Chondrocyte (in vitro differentiated cells): ENCODE data around the gene PODXL. TPM values are rescaled to one million over a fixed set of nuclear protein-coding genes. Genes with fewer than 3 reads are reported as not detected.
"Not testable (repeated sequence)": the region's sequence is repeated elsewhere in the genome, so short reads cannot be mapped to it uniquely, and the experiment has no call there.

Experiments
- DNase-seq: peaks from one replicate; pipeline ENCODE4 v3.0.0; 2021; ENCODE audit warnings: mixed read lengths, low spot score
- H3K27ac Mint-ChIP-seq: one replicate; pipeline ENCODE4 v1.8.0; 2021; ENCODE audit warnings: mild to moderate bottlenecking, moderate library complexity, mixed read lengths; ENCODE audit not compliant: unreplicated experiment
- H3K27me3 Mint-ChIP-seq: 2 replicates; pipeline ENCODE4 v1.8.0; 2021; ENCODE audit warnings: low read depth, mixed read lengths
- H3K36me3 Mint-ChIP-seq: 2 replicates; pipeline ENCODE4 v1.8.0; 2021; ENCODE audit warnings: low read depth, mixed read lengths
- H3K4me1 Mint-ChIP-seq: 2 replicates; pipeline ENCODE4 v1.8.0; 2021; ENCODE audit warnings: low read depth, mild to moderate bottlenecking, mixed read lengths
- H3K4me3 Mint-ChIP-seq: one replicate; pipeline ENCODE4 v1.8.0; 2021; ENCODE audit warnings: mild to moderate bottlenecking, moderate library complexity, mixed read lengths; ENCODE audit not compliant: unreplicated experiment
- H3K9me3 Mint-ChIP-seq: 2 replicates; pipeline ENCODE4 v1.8.0; 2021; ENCODE audit warnings: low read depth, mixed read lengths
- total RNA-seq: library from RNA; stranded (reverse); gene quantifications from 3 replicates; pipeline ENCODE4 v1.2.1, GENCODE V29; 2021
- TF ChIP-seq, protein P1 (sequence below): fragments of 200-600 bp; sonication (generic); IDR thresholded peaks from 2 replicates; pipeline ENCODE4 v1.5.0; 2021; ENCODE audit warnings: antibody characterized with exemption, mild to moderate bottlenecking, moderate library complexity

PODXL gene
- total RNA-seq, 1 donor from 2014 or later: 14.0 TPM

- H3K9me3 Mint-ChIP-seq: peaks cover 4% of the 10 kb centered on the region
- DNase-seq: no peak
- H3K36me3 Mint-ChIP-seq: peaks cover 20% of the 10 kb centered on the region
- TF ChIP-seq, protein P1, sequence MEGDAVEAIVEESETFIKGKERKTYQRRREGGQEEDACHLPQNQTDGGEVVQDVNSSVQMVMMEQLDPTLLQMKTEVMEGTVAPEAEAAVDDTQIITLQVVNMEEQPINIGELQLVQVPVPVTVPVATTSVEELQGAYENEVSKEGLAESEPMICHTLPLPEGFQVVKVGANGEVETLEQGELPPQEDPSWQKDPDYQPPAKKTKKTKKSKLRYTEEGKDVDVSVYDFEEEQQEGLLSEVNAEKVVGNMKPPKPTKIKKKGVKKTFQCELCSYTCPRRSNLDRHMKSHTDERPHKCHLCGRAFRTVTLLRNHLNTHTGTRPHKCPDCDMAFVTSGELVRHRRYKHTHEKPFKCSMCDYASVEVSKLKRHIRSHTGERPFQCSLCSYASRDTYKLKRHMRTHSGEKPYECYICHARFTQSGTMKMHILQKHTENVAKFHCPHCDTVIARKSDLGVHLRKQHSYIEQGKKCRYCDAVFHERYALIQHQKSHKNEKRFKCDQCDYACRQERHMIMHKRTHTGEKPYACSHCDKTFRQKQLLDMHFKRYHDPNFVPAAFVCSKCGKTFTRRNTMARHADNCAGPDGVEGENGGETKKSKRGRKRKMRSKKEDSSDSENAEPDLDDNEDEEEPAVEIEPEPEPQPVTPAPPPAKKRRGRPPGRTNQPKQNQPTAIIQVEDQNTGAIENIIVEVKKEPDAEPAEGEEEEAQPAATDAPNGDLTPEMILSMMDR: no peak
- no peak overlapping the region for H3K4me3 Mint-ChIP-seq
- H3K27me3 Mint-ChIP-seq: no peaks in the 10 kb centered on the region
- H3K4me1 Mint-ChIP-seq: peaks cover 21% of the 10 kb centered on the region
- H3K27ac Mint-ChIP-seq: no peak overlapping the region
Measured at GRCh38 chr7:131467788-131468187, 88.6 kb downstream of the PODXL start.

DNA sequence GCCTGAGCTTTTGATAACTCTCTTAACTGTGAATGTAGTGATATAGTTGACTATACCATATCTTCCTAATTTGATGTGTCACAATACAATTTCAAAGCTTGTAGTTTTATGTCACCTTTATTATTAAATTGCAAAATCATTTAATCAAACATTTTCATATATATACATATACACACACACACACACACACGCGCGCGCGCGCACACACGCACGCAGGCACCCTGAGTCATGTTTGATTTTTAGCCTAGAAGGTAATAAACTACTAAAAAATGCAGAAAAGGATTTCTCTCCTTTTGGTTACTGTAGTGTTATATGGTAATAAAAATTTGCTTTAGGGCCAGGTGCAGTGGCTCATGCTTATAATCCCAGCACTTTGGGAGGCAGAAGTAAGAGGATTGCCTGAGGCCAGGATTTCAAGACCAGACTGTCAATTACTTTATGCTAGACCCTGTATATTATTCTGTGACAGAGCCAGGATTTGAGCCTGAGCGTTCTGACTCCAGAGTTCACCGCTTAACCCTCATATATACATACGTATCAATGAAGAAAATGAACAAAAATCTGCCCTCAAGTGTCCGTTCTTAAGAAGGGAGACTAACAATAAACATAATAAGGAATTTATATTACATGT, 89.6 kb downstream of the PODXL start:
- TF ChIP-seq, protein P1: no peak
- no peak overlapping the region for H3K27ac Mint-ChIP-seq
- no peak overlapping the region for H3K4me3 Mint-ChIP-seq
- no peaks in the 10 kb centered on the region for H3K9me3 Mint-ChIP-seq
- no peaks in the 10 kb centered on the region for H3K27me3 Mint-ChIP-seq
- peaks cover 13% of the 10 kb centered on the region for H3K4me1 Mint-ChIP-seq
- peaks cover 23% of the 10 kb centered on the region for H3K36me3 Mint-ChIP-seq
- no peak for DNase-seq

DNA sequence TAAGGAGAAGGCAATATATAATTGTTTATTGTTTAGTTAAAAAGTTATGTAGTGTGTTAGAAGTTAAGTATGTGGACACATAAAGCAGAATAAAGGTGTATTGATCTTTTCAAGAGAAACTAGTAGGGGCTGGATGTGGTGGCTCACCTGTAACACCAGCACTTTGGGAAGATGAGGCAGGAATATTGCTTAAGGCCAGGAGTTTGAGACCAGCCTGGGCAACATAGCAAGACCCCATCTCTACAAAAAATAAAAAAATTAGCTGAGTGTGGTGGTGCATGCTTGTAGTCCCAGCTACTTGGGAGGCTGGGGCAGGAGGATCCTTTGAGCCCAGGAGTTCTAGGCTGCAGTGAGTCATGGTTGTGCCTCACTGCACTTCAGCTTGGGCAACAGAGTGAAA, 93.7 kb downstream of the PODXL start:
- not testable (repeated sequence) for H3K4me3 Mint-ChIP-seq, H3K27ac Mint-ChIP-seq, DNase-seq, H3K27me3 Mint-ChIP-seq, H3K9me3 Mint-ChIP-seq
- Mint-ChIP-seq H3K36me3 (peaks cover 17% of the 10 kb centered on the region), H3K4me1 (peaks cover 11% of the 10 kb centered on the region)

GRCh38 chr7:131462059-131462458, 94.4 kb downstream of the PODXL start:
- TF ChIP-seq, protein P1: no peak
- DNase-seq: no peak
- peaks cover 14% of the 10 kb centered on the region for H3K36me3 Mint-ChIP-seq
- H3K9me3 Mint-ChIP-seq: no peaks in the 10 kb centered on the region
- H3K4me1 Mint-ChIP-seq: peaks cover 11% of the 10 kb centered on the region
- H3K4me3 Mint-ChIP-seq: no peak overlapping the region
- H3K27me3 Mint-ChIP-seq: no peaks in the 10 kb centered on the region
- no peak overlapping the region for H3K27ac Mint-ChIP-seq

DNA sequence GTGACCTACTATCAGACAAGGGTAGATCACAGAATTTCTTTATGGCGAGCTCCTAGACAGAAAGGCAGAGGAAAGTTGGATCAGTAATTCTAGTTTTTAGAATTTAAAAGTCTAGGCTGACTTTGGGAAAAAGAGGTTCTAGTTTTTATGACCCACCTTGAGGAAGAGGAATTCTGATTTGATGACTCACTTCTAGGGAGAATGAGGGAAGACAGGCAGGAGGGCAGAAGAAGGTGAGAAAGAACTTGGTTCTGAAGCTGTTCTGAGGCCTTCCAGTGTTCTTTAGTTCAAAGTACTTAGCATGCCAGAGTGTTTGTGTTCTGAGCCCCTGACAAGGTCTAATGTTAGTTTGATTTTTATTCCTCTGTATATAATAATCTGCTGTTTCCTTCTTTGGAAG, 97.2 kb downstream of the PODXL start:
- Mint-ChIP-seq H3K27ac (no peak overlapping the region), H3K27me3 (no peaks in the 10 kb centered on the region), H3K4me1 (peaks cover 14% of the 10 kb centered on the region), H3K4me3 (no peak overlapping the region), H3K9me3 (no peaks in the 10 kb centered on the region), H3K36me3 (peaks cover 13% of the 10 kb centered on the region)
- TF ChIP-seq, protein P1: no peak
- no peak for DNase-seq

- Mint-ChIP-seq H3K27me3 (no peaks in the 10 kb centered on the region), H3K4me3 (no peak overlapping the region), H3K27ac (no peak overlapping the region), H3K36me3 (peaks cover 8% of the 10 kb centered on the region), H3K9me3 (no peaks in the 10 kb centered on the region), H3K4me1 (peaks cover 14% of the 10 kb centered on the region)
- TF ChIP-seq, protein P1: no peak
- DNase-seq: no peak
Measured at GRCh38 chr7:131456338-131456737, 100.1 kb downstream of the PODXL start.
